ENCODE results near the gene OSBPL8.

OSBPL8 gene, protein sequence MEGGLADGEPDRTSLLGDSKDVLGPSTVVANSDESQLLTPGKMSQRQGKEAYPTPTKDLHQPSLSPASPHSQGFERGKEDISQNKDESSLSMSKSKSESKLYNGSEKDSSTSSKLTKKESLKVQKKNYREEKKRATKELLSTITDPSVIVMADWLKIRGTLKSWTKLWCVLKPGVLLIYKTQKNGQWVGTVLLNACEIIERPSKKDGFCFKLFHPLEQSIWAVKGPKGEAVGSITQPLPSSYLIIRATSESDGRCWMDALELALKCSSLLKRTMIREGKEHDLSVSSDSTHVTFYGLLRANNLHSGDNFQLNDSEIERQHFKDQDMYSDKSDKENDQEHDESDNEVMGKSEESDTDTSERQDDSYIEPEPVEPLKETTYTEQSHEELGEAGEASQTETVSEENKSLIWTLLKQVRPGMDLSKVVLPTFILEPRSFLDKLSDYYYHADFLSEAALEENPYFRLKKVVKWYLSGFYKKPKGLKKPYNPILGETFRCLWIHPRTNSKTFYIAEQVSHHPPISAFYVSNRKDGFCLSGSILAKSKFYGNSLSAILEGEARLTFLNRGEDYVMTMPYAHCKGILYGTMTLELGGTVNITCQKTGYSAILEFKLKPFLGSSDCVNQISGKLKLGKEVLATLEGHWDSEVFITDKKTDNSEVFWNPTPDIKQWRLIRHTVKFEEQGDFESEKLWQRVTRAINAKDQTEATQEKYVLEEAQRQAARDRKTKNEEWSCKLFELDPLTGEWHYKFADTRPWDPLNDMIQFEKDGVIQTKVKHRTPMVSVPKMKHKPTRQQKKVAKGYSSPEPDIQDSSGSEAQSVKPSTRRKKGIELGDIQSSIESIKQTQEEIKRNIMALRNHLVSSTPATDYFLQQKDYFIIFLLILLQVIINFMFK

DNA sequence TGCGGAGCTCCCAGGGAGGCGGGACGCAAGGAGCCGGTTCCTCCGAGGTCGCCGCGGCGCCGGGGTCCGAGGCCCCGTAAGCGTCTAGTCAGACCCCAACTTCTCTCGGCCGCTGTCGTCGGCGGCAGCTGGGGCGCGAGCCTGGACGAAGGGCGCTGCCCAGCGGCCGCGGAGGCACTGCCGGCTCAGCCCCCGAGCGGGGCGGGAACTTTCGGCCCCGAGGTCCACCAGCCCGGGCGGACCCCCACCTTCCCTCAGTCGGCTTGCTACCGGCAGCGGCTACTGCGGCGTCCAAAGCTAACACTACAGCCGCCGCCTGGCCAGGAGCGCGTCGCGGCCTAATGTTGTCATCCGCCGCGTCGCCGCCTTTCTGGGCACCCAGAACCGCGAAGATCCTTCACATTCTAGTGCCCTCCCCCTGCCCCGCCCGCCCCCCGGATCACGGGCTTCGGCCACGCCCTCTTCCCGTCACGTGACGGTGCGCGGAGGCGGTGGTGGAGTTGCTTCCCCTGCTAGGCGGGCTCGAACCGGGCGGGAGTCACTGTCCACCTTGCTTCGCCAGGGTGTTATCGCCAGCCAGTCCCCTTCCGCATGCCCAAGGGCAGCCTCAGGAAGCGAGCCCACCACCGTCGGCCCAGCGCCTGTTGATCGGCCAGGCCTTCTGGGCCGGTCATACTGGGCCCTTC is at the start of gene OSBPL8:
OSBPL8 (minus strand) TSS at position 372 of the 686 bp plus-strand sequence. CDS start 72,220 bp downstream, outside the sequence.
- peak; percentile 86 for DNase-seq

DNA sequence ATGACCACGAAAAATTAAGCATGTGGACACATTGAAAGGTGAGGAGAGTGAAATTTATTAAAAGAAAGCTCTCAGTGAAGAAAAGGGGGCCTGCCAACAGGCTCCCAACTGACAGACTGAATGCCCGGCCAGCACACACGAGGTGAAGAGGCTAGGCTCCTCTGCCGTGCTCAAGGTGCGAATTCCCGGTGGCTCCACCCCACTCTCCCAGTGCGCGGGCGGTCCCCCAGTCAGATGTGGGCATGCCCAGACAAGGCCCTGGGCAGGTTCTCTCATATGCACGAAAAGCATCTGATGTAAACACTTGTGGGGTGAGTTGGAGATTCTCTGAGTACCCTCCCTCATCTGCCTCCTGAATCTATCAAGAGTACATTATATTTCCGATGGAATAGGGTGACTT is 48.5 kb upstream of the OSBPL8 start:
- no peak for DNase-seq

DNA sequence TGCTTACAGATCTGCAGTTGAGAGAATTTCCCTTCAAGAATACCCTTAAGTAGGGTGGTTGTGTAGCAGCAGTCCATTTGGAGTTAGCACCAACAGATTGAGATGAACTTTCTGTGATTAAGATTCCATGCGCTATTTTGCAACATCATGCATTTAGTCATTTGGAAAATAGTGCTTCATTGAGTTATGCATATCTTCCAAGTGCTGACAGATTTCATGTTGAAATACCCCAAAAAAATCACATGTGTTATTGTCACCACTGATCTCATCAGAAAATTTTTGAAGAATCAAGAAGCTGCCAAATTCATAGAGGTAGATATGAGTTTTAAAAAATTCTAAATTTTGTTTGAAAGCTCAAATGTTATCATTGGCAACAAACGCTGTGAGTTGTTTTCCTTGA is 35.5 kb upstream of the OSBPL8 start:
- no peak for DNase-seq

DNA sequence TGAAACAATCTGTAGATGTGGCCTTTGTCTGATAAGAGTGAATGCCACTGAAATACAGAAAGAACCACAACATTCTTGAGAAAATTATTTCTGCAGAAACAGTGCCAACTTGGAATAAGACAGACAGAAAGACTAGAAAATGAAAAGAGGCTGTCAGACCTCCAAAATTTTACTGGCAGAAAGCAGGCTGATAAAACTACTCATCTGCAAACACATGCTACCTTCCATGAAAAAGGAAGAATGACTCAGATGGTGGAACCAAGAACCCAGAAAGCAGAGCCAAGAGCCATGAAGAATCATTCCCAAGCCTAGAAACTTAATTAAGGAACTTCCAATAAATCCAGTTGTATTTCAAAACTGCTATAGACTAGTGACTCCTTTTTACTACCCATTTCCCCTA is 31.9 kb upstream of the OSBPL8 start:
- no peak for DNase-seq

DNA sequence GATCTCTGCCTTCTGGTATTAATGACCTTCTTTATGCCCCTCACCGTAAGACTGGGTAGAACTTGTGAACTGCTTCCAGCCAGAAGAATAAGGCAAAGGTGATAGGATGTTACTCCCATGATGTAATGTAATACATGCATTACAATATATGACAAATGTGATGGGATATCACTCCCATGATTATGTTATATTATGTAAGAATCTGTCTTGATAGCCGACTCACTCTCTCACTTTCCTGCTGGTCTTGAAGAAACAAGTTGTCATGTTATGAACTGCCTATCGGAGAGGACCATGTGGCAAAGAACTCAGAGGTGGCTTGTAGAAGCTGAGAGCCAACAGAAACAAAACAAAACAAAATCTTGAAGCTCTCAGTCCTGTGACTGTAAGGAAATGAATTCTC is 30.6 kb upstream of the OSBPL8 start:
- DNase-seq, result no peak

DNA sequence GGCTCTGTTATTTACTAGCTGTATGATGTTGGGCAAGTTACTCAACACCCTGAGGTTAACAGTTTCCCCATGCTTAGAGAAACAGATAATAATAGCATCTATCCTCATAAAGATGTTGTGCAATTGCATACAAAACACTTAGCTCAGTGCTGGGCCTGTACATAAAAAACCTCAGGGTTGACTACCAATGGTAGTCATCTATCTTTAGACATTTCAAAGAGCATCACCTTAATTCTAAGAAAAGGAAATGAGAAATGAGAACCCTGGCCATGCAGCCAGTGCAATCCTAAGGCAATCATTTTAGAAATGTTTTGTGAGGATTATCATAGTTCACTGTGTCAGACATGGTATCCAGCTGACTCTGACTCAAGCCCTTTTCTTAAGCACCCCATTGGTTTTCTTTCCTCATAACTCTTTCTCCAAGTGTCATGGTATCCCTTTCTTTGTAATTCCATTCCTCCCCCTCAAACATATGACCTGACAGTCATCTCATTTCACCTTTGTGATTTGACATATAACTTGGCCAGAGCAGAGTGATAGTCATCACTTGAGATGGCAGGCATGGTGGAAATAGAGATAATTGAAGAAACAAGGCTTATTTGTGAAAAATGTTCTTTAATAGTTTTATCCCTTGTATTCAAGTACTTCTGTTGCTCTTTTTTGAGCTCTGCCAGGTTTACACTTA is 29.5 kb upstream of the OSBPL8 start:
- DNase-seq, result peak; percentile 94

DNA sequence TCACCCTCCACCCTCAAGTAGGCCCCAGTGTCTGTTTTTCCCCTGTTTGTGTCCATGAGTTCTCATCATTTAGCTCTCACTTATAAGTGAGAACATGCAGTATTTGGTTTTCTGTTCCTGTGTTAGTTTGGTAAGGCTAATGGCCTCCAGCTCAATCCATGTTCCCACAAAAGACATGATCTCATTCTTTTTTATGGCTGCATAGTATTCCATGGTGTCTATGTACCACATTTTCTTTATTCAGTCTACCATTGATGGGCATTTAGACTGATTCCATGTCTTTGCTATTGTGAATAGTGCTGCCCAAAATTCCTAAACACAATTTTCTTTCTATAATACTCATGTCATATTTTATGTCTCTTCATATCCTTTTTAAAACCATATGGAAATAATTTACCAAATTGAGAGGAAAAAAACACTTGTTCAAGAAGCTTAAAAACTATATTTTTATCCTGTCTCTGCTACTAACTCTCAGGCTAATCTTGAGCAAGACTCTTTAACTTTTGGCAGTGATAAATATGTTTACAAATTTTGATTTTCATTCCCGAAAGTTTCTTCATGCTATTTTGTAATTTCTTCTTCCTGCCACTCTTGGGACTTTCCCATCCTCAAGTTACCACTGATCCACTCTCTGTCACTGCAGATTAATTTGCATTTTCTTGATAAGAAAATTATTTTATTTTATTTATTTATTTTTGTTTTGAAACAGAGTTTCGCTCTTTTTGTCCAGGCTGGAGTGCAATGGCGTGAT is 28.0 kb upstream of the OSBPL8 start:
- no peak for DNase-seq

DNA sequence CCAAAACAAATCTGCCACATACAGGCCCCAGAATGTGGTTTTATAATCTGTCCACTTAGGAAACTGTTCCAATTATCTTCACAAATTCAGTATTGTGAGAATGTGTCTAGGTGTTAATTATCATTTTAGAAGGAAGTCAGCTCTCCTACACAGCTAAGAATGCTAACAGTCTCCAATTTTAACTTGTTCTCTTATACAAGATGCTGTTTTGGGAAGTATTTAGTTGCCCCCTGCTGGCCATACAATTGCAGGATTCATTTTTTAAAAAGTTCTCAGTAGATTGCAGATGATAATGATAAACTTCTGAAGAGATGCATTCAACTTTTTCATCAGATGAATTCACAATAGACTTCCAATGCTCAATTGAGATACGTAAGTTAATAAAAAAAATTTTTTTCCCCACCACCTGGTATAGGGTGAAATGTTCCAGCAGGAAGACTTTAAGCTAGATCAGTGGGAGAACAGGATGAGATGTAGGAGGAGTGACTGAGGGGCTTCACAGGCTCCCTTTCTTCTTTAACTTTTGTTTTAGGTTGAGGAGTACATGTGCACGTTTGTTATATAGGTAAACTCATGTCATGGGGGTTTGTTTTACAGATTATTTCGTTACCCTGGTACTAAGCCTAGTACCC is 27.3 kb upstream of the OSBPL8 start:
- DNase-seq, result peak; percentile 55

DNA sequence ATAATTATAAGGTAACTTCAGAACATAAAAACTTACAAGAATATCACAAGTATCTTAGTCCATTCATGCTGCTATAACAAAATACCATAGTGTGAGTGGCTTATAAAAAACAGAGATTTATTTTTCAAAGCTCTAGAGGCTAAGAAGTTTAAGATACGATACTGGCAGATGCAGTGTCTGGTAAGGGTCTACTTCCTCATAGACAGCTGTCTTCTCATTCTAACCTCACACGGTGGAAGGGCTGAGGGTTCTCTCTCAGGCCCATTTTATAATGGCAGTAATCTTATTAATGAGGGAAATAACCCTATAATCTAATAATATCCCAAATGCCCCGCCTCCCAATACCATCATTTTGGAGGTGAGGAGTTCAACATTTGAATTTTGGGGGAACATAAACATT is 23.7 kb upstream of the OSBPL8 start:
- DNase-seq, result no peak

DNA sequence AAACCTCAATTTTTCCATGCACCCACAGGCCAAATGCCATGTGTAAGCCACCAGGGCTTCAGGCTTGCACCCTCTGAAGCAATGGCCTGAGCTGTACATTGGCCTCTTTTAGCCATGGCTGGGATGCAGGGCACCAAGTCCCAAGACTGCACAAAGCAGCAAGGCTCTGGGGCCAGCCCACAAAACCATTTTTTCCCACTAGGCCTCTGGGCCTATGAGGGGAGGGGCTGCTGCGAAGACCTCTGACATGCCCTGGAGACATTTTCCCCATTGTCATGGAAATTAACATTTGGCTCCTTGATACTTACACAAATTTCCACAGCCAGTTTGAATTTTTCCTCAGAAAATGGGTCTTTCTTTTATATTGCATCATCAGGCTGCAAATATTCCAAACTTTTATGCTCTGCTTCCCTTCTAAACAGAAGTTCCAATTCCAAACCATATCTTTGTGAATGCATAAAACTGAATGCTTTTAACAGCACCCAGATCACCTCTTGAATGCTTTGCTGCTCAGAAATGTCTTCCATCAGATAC is 14.3 kb upstream of the OSBPL8 start:
- DNase-seq, result no peak

DNA sequence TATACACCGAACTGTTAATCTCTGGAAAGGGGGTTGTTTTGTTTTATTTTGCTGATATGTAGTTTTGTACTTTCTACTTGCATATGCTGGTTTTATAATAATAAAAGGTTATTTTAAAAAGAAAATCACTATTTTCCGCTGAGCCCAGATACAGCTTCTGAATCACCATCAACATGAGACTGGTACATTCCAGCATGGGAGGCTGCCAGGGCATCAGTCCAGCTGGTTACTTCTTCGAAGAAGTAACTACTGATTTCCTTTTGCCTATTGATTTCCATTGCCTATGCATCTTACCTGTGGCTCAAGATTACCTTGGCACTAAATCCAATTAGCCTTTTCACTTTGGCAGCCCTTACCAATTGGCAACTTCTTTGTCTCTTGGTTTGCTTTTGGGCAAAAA is 11.7 kb upstream of the OSBPL8 start:
- no peak for DNase-seq

DNA sequence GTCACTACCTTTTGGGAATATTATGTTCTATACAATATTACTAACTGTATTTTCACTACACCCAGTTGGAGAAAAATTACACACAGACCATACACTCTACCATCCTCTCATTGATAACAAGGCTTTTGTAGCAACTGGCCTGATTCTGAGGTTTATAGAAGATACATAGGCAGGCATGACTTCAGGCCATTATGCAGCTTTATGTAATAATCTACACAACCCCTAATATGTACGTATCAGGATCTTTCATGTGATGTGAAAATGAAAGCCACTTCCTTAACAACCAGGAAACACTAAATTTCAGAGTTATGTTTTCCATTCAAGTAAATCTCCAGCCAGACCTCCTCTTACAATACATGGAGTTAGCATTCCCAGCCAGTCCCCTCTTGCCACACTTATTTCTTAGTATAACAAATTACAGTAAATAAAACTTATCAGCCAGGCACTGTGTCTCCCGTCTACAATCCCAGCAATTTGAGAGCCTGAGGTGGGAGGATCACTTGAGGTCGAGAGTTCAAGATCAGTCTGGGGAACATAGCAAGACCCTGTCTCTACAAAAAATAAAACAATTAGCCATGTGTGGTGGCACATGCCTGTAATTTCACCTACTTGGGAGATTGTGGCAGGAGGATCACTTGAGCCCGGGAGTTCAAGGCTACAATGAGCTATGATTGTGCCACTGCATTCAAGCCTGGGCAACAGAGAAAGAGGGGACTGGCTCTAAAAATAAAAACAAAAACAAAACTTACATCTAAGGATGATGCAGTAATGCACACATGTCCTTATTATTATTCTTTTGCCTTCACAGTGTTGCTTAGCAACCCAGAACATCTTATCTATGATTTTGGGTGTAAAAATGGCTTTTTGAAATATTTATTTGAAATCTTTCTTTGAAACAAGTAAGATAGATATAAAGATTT is 10.4 kb upstream of the OSBPL8 start:
- DNase-seq, result peak; percentile 43

DNA sequence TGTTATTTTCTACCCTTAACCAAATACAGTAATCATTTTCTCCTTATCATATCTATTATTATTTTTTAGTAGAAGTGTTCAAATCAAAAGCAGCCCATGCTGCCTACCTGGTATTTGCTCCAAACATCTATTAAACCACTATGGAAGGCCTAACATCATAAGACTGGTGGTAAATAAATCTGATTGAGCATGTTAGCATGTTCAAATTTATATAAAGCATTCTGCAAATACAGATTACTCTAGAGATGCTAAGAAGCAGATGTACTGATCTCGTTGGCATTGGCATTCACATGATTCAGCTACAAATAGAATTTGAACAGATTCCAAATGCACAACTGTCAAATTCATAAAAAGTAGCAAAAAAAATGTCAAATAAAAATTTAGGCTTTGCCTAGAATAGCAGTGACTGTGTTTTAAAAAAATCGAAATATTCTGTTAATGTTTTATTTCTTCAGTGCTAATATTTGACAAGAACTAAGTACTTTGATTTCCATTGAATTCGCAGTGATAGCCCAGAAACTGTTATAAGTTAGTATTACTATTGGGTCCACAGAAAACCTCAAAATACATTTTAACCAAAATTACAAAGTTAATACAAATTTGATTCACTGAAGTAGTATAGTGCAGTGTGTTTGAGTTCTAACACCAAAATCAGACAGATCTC is 9.4 kb upstream of the OSBPL8 start:
- no peak for DNase-seq

DNA sequence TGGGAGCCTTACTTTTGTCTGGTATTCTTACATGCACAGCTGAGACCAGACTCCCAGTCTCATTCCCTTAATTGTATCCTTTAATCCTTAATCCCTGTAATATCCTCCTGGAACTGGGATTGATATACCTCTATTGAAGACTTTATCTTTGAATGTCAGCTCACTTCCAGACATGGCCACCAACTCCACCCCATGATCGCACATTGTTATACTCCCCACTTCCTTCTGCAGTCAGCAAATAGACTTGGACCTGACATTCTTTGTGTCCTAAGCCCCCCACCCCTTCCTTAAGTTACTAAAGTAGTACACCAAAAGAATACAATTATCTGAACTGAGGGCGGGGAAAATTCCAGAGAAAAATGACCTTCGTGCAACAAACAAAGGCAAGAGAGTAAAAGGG is 8.6 kb upstream of the OSBPL8 start:
- DNase-seq, result no peak

DNA sequence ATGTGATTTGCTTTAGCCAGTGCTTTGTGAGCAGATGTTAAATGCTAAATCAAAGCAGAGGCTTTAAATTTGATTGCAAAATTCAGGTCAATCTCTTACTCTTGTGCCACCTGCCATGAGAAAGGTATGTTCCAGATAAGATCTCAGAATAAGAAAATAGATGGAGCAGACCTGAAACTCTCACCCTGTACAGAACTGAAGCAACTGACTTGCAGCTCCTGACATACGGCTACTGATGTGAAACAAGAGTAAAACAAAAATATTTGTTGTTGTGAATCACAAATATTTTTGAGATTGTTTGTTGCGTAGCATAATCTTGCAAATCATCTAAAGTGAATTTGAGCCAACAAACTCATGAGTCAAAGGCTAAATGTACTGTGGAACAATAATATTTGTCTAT is 3.5 kb upstream of the OSBPL8 start:
- no peak for DNase-seq

DNA sequence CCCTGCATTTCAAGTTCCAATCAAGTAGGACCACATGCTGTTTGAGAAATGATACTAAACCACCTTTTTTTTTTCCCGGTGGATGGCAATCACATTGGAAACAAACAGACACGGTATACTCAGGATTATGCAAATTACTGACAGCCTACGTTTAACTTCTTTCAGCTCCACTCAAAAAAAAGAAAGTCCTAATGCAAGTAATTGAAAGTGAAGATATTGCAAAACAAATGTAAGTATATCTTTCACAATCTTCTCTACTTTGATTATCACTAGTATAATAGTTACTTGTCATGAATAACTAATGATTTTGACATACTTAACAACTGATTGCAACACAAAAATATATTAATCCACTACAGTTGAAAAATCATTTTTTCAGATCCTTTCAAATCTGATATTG is 2.6 kb upstream of the OSBPL8 start:
- DNase-seq, result no peak

DNA sequence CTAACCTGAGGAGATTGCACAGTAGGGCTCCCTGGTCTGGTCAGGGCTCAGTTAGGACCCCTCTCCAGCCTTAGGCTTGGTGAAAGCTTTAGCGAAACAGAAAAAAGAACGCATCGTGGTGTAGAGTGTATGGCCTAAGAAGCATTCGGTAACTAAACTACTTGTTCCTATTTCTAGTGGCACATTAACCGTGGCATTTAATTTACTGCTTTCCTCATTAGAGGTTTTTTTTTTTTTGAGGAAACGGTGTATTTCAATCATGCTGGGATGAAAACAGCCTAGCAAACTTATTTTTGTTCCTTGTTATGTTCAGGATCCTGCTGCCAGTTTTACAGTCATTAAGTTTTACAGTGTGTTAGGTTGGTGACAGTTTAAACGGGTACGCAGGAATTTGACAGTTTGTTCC is 518 bp upstream of the OSBPL8 start:
- peak; percentile 73 for DNase-seq

DNA sequence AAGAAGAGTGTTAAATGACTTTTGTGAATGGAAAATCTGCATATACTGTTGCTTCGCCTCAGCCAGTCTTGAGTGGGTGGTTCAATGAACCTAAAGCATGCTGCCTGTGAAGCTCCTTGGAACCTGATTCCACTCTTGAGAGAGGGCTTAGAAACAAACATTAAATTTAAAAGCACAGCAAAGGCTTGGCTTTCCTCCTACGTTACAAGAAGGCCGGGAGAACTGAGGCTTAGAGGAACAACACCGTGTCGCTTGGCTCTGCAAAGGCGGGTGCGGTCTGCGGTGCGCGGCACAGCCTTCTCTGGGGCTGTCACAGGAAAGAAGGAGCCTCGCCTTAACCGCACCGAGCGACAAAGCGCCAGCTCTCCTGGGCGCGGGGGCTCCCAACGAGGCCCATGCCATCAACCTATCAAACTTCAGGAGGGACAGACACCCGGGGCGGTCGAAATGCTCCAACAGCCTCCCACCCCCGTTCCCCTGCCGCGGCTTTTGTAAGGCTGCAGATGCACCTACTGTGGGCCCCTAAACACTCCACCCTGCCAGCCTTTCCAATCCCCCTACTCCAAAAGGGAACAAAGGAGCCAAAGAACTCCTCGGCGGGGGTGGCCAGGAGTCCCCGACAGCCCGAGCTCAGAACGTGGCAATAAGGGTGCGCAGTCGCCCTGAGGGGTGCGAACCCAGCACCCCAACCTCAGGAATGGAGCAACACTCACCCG is 729 bp downstream of the OSBPL8 start:
- peak; percentile 77 for DNase-seq

DNA sequence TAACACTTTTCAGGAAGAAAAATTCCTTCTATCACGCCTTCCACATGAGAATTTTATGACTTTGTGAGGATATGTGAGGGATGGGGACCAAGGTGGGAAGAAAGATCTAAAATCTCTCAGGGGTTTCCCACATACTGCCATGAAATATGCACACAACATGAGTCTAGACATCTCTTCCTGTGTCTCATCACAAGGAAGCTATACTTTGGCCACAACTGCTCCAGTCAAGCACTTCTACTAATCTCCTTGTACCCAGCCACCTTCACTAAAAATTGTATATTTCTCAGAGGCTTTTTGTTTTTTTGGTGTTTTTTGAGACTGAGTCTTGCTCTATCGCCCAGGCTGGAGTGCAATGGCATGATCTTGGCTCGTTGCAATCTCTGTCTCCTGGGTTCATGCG is 3.2 kb downstream of the OSBPL8 start:
- DNase-seq, result no peak

Measured in GF-D8 (cell line).